Measurements from ENCODE around the gene MSMP.

Gene MSMP, protein sequence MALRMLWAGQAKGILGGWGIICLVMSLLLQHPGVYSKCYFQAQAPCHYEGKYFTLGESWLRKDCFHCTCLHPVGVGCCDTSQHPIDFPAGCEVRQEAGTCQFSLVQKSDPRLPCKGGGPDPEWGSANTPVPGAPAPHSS

DNA sequence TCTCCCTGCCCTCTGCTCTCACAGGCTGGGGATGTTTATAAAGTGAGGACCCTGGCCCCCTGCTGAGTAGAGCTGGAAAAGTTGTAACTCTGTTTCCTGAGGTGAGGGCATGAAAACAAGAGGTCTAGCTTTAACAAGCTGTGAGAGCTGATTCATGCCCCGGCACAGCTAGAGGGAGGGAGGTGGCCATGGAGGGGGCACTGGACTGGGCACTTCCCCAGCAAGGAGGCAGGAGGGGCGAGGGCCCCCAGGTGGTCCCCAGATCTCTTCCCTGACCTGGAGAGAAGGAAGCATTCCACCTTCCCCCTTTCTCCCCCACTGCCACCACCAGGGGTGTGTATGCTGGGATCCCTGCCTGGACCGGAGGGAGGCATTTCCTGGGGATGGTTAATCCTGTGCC lies at the start of gene MSMP:
MSMP (minus strand) TSS at position 13 of the 400 bp plus-strand sequence. CDS start 147 bp downstream, outside the sequence.
- no peak for DNase-seq (ENCODE audit: low read depth)

DNA sequence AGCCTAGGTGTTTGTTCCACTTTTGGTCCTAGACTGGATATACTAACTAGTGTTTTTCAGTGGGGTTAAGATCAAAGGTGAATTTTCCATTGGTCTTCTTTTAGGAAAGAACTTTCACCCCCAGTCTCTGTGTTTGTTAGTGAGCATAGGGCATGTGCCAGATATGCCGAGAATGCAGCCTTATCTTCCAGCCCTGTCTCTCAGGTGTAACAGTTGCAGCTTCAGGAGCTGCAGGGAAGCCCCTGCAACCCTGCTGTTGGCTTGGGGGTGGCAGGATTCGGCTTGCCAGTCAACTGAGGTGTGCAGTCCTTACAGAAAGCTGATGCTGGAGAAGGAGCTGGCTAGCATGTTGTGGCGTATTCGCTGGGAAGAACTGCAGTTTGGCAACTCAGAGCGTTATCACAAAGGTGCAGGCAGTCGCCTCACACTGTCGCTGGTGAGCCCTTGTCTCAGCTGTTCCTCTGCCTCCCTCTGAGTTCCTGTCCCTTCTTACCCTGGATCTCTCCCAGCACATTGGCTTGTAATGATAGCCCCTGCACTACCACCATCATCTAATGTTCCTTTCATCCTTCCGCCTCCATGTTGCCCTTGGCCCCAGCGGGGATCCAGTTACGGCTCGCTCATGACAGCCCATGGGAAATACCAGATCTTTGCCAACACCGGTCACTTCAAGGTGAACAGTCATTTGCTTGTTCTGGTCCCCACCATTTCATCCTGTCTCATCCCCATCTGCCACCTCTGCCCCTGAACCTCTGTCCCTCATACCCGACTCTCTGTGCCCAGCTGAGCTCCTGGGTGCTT lies 47.5 kb upstream of the MSMP start:
- DNase-seq (ENCODE audit: low read depth), result no peak

DNA sequence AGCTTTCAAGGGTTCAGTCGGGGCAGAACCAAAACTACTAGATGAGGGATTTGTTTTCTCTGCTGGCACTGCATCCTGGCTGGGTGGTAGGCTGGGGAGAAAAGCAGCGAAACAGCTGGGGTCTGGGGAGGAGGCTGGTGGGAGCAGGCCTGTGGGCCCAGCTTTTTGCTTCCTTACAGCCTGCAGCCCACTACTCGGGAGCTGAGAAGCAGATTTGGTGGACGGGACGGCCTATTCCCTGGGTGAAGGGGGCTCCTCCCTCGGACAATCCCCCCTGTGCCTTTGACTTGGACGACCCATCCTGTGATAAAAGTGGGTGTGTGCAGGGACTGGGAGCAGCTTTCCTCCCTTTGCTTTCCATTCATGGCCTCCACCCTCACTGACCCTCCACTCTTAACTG lies 46.5 kb upstream of the MSMP start:
- DNase-seq (ENCODE audit: low read depth), result no peak

DNA sequence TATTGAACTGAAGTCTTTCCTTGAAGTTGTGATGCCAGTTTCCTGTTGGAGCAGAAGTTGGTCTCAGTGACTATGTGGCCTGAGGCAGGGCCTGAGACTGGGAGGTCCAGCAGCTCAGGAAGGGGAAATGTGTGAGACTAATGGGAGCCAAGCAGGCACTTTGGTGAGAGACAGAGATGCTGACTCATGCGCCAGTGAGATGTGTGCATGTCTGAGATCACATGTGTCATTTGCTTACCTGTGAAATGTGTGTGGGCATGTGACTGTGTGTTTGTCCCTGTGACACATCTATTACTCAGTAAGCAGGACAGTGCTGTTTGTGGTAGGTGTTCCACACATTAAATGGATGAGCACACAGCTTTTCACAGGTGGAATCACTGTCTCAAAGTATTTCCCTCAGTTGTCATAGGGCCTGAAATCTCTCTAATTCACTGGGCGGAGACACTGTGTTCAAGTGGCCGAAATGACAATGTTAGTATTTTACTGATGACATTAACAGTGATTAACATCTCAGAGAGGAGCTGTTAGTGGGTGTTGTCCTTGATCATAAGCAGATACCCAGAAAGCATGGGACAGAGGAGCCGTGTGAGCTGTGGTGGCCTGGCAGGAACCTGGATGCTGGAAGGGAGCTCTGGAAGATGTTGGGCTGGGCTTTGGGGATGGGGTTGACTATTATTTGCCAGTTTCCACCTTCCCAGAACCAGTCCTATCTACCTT lies 44.7 kb upstream of the MSMP start:
- peak; percentile 38 for DNase-seq (ENCODE audit: low read depth)

DNA sequence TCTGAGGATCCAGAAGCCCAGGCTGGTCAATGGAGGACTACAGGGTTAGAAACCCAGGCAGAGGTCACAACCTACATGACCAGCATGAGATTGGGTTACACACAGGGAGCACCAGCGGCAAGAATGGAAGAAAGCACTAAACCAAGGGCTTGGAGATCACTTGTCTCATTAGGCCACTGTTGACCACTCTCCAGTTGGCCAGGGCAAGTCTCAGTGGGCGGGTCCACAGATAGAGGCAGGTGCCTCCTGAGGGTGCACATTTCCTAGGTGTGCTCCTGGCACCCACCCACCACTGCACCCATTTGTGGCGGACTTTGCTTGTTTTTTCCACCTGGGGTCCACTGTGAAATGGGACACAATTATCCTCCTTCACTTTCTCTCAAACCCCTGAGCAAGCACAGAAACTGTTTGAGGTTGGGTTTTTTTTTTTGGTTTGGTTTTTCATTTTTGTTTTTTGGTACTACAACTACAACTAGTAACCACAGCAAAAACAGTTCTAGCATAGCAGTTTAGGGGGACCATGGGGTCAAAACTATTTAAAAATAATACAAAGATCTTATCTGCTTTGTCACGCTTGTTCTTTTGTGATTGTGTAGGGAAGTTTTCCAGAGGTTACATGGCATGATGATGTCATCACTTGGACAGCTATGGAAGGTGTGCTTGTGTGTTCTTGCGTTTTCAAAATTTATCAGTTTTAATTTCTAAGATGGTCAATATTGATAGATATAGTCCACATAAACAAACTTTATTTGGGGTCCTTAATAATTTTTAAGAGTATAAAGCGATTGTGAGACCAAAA lies 43.4 kb upstream of the MSMP start:
- no peak for DNase-seq (ENCODE audit: low read depth)

DNA sequence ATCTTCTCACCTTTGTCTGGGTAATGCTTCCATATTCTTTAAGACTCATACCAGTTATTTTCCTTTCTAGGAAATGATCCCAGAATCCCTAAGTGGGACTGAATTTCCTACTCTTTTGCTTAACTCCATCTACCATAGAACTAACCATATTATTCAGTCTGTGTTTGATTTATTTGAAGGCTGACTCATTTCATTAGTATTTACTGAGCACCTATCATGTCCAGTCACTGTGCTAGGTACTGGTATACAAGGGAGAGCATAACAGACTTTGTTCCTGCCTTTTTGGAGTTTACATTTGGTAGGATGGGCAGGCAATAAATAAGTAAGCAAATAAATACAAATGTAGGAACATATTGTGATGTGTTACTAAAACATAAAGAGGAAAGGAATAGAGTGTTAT lies 41.6 kb upstream of the MSMP start:
- no peak for DNase-seq (ENCODE audit: low read depth)

DNA sequence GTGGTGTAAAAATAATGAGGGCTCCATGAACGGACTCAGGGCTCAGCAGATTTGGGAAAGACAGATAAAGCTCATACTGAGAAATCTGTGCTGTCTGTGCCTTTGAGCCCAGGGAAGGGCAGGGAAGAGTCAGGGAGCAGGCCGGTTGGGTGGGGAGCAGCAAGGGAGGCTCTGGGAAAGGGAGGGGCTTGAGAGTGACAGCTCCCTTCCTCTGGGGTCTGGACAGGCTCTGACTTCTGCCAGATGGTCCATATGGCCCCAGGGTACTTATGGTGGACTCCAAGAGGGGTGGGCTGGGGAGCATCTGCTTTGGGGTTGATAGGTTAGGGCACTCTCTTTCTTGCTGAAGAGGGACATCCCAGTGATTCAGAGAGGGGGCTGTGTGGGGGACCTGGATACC lies 39.4 kb upstream of the MSMP start:
- no peak for DNase-seq (ENCODE audit: low read depth)

DNA sequence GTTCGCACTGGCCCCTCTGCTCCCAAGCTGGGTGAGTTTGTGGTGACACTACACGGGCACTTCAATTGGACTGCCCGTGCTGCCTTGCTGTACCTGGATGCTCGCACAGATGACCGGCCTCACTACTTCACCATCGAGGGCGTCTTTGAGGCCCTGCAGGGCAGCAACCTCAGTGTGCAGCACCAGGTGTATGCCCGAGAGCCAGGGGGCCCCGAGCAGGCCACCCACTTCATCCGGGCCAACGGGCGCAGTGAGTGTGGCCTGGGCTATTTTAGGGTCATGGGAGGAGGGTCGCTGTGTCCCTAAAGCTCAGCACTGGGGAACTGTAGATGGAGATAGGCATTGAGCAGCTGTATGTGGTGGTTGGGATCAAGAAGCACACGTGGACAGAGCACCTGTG lies 38.8 kb upstream of the MSMP start:
- DNase-seq (ENCODE audit: low read depth), result no peak

DNA sequence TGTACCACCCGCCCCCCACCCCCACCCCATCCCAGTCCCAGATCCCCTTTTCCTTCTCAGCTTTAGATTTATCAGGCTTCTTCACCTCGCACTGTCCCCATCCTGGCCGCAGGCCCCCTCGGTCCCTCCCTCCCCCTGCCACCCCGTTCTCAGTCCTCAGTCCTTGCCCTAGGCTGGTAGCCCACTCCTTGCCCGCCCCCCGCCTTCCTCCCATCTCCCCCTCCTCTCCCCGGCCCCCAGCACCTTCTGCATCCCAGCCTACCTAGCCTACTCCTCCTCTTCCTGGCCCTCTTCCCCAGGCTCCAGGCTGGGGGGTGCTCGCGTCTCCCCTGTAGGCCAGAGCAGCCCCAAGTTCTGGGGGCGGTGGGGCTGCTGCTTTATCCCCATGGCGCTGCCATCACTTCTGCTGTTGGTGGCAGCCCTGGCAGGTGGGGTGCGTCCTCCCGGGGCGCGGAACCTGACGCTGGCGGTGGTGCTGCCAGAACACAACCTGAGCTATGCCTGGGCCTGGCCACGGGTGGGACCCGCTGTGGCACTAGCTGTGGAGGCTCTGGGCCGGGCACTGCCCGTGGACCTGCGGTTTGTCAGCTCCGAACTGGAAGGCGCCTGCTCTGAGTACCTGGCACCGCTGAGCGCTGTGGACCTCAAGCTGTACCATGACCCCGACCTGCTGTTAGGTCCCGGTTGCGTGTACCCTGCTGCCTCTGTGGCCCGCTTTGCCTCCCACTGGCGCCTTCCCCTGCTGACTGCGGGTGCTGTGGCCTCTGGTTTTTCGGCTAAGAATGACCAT lies 38.1 kb upstream of the MSMP start:
- no peak for DNase-seq (ENCODE audit: low read depth)

DNA sequence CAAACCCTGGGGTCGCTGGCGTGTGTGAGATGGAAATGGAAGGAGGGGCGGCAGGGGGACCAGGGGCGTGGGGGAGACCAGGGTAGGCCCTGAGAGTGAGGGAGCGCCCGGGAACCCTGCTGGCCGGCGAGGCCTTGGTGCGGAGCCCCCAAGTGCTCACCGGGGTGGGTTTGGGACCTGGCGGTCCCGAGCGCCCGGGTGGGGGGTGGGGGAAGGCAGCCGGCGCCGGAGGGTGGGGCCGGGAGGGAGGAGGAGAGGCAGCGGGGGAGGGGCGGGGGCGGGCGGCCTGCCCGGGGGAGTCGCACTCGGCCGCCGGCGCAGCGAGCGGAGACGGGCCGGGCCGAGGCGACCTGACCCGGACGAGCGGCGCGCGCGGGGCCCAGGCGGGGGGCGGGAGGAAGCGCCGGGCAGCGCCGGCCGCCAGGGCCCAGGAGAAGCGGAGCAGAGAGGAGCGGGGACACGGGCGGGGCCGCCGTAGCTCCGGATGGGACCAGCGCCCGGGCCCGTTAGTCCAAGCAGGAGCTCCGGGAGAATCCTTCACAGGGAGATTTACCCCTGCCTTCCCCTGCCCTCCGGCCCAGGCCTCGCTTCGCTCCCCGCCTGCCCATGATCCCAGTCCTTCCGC lies 37.3 kb upstream of the MSMP start, which contains the start of gene NPR2:
NPR2 (plus strand) TSS at position 295 of the 625 bp plus-strand sequence. CDS start 818 bp downstream, outside the sequence.
- DNase-seq (ENCODE audit: low read depth), result no peak

DNA sequence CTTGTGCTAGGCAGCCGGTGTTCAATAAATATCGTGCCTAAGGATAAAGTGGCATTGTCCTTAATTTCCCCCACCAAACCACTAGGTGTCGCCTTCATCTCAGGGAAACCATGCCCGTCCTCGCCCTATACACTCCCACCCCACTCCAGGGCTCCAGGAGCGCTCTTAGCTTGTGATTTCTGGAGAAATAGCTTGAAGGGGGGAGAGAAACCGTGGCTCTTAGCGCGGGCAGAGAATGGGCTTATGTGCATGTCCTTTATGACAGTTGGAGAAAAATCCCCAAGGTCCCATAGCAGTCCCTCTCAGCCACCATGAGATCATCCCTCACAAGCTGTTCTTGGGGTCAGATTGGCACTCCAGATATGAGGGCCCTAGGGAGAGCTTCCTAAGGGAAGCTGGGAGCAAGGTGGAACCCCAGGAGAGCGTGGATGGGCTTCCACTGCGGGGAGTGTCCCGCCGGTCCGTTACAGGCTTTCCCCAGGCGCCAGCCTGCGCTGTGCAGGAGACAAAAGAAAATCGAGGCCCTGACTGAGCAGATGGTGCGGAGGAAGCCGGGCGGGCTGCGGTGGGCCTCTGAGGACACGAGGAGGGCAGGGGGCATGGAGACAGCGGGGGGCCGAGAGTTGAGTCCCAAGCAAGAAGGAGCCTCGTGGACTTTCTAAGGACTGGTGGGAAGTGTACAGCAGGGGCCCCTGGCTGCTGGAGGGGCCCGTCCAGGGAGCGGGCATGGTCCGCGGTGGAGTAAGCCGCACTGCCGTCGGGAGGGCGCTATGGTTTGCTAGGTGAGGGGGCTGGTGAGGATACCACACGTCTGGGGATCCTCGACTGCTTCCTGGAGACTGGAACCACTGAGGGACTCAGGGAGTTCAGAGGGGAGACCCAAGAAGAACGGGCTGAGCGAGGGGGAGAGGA lies 36.6 kb upstream of the MSMP start:
- peak; percentile 44 for DNase-seq (ENCODE audit: low read depth)

DNA sequence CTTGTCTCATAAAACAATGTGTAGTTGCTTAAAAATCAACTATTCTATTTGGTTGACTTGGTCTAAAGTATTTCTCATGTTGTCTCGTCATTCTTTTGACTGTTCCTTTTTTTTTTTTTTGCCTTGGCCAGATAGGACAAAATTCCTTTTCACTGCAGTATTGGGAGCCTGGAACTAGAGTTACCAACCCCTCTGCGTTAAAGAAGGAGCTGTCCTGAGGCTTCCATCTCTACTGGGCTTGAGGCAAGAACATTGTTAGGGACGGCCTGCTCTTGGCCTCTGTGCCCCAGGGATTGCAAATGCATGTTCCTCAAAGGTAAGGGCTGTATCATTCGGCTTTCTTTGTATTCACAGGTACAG lies 35.9 kb upstream of the MSMP start:
- DNase-seq (ENCODE audit: low read depth), result no peak

DNA sequence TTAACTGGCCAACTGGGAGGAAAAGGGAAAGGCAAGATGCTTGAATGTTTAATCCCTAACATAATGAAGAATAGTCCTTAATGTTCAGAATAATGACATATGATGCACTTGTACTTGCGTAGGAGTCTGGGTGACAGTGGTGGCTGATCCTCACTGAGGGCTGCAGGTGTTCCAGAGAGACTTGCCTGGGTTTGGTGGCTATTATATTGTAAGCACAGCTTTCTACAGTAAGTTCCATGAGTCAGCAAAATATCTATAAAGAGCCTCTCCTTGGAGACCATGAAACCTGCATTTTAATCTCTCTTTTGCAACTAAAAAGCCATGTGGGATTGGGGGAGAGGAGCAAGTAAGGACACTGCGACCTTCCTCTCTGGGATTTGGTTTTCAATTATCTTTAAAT lies 35.5 kb upstream of the MSMP start:
- no peak for DNase-seq (ENCODE audit: low read depth)

DNA sequence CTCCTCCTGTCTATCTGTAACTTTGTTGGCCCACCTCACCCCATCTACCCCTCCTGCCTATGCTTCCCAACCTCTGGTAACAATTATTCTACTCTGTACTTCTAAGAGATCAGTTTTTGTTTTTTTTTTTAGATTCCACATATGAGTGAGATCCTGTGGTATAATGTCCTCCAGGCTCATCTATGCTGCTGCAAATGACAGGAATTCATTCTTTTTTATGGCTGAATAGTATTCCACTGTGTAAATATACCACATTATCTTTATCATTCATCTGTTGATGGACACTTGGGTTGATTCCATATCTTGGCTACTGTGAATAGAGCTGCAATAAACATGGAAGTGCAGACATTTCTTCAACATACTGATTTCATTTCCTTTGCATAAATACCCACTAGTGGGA lies 29.3 kb upstream of the MSMP start:
- no peak for DNase-seq (ENCODE audit: low read depth)

DNA sequence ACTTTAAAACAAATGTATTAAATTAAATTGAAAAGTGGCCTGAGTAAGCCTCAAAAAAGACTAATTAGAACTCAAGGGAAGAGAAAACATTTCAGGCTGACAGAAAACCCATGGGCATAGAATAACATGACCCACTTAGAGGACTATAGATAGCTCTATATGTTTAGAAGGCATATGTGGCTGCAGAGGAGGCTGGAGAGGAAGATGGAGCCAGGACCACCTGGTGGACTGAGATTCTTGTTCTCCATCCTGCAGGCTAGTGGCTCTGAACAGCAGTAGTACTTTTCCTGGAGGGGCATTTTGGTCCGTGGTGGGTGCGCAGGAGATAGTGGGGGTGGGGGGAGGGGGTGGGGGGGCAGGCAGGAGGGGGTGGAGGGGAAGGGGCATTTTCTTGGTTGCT lies 27.0 kb upstream of the MSMP start:
- no peak for DNase-seq (ENCODE audit: low read depth)

DNA sequence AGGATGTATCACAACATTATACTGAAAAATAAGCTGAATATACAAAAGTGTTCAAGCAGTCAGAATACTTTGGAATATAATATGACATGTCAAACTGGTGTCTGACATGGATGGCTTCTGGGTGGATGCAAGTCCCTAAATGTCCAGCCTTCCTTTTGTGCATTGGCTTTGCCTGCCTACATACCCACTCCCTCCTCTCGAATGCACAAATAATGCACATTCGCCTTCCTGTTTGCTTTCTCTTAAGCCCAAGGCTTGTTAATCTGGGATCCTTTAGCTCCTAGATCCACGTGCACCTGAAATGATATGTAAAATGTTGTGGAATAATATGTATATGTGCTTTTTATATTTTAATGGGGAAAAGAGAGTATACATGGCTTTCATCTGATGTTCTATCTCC lies 24.4 kb upstream of the MSMP start:
- DNase-seq (ENCODE audit: low read depth), result no peak

DNA sequence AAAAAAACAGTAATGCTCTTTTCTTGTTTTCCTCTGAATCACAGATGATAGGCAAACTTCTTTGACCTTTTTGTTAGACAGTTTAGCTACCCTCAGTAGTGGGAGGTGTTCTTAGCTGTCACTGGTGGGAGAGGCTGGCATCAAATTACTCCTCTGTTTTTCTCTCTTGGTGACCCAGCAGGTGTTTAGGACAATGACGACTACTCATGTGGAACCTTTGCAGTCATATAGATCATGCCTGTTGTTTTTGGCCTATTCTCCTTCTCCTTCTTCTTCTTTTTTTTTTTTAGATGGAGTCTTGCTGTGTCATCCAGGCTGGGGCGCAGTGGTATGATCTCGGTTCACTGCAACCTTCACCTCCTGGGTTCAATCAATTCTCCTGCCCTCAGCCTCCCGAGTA lies 21.9 kb upstream of the MSMP start:
- no peak for DNase-seq (ENCODE audit: low read depth)

DNA sequence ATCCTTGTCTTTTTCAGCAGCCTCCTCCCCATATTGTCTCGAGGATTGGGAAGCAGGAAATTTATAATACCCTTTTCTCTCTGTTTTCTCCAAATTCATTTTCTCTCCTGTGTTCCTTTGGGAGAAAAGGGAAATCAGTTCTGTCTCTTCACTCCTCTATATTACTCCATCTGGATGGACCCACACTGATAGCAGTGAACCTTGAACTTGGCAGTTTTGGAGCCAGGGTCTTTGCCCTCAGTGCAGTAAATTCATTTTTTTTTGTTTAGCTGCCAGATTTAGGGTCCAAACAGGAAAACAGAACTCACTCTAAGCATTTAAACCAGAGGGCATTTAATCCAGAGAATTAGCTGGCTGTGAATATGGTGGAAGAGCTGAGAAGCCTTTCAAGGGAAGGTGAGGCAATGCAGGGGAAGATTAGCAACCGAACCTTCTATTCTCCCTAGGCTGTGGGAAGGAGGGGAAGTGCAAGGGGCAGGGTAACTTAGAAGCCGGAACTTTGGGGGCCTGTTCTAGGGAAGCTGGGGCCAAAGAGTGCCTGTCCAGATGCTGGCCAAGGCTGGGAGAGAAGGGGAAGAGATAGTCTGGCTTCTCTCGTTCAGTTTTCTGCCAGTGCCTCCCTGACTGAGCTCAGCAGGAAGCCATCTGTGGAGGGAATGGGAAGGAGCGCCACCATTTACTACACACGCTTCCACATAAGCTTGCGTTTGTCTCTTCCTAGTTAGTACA lies 21.0 kb upstream of the MSMP start:
- no peak for DNase-seq (ENCODE audit: low read depth)

DNA sequence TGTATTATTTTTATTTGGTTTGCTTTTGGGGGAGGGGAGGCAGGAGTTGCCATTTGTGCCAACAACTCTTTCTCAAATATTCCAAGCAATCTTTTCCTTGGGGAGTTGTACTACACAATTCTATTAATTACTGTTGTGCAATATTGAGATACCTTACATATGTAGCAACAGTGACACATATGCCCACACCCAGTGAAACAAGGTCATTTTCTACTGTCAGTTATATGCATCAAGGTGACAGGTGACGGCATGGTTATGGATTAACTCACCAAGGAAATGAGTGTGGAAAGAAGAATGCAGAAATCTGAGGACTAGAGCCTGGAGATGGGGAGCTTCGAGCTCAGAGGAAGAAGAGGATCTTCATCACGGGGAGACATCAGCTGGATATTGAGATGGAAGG lies 17.9 kb upstream of the MSMP start:
- DNase-seq (ENCODE audit: low read depth), result no peak

Measured in stimulated activated CD4-positive, alpha-beta T cell treated with anti-CD3 and anti-CD28 coated beads, Interleukin-2, amount 100 ng/mL, for 4 hours (primary cell).